PFSK-1 (cell line): ENCODE results near the gene FAM3C.

Experiments
- FOXP2 ChIP-seq: optimal IDR thresholded peaks from 2 replicates; pipeline ENCODE3; 2011; ENCODE audit warnings: borderline replicate concordance, control low read depth, inconsistent platforms; ENCODE audit not compliant: insufficient read depth; ENCODE audit errors: extremely low read length, extremely low read depth
- POLR2AphosphoS5 ChIP-seq: IDR thresholded peaks from 2 replicates; pipeline ENCODE4 v1.6.1; 2012; ENCODE audit warnings: low read depth, mild to moderate bottlenecking, control low read depth, low read length, moderate library complexity
- SIN3A ChIP-seq: IDR thresholded peaks from 2 replicates; pipeline ENCODE4 v1.6.1; 2012; ENCODE audit warnings: mild to moderate bottlenecking, low read length, moderate library complexity, borderline replicate concordance; ENCODE audit not compliant: insufficient read depth
- TAF1 ChIP-seq: IDR thresholded peaks from 2 replicates; pipeline ENCODE4 v1.6.1; 2012; ENCODE audit warnings: low read length, control low read depth, borderline replicate concordance; ENCODE audit not compliant: insufficient read depth
- TF ChIP-seq, protein P1 (sequence below), 2 experiments: IDR thresholded peaks; 2 replicates each; pipeline versions ENCODE4 v1.6.1 to v1.8.0; 2011 to 2012; ENCODE audit warnings: low read depth in 2 of 2, low read length in 2 of 2, control low read depth in 1 of 2, inconsistent platforms in 1 of 2, mild to moderate bottlenecking in 1 of 2, moderate library complexity in 1 of 2; ENCODE audit not compliant: insufficient read depth in 1 of 2

Gene FAM3C

DNA sequence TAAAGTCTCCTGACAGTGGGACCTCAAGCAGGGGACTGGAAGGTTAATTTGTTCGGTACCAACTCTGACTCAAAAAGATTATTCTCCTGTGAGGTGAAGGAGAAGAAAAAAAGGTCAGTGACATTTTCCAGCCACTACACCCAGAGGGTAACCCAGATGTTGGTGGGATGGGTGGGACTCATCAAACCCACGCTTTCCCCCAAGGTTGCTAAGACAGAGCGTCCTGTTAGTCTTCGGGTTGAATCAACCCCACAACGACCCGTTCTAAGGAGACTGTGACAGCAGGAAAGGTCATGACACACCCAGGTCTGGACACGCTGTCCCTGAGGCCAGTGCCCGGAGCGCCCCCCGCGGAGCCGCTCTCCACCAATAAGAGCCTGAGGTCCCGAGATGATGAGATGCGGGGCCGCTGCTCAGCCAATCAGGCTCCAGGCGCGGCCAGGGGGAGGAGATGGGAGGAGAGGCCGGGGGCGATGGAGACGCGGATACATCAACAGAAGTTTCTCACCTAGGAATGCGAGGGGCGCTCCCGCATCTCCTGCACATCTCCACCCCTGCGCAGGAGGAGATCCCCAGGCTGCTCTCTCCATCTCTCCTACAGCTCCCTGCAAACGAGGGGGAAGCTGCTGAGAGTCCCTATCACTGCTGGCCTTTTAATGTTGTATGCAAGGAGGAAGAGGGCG lies 67.5 kb downstream of the FAM3C start, which contains the start of gene WNT16:
Gene WNT16, plus strand, starts transcription at position 493 of the 683 bp plus-strand sequence. CDS start 293 bp downstream, outside the sequence.
- TF ChIP-seq, protein P1, sequence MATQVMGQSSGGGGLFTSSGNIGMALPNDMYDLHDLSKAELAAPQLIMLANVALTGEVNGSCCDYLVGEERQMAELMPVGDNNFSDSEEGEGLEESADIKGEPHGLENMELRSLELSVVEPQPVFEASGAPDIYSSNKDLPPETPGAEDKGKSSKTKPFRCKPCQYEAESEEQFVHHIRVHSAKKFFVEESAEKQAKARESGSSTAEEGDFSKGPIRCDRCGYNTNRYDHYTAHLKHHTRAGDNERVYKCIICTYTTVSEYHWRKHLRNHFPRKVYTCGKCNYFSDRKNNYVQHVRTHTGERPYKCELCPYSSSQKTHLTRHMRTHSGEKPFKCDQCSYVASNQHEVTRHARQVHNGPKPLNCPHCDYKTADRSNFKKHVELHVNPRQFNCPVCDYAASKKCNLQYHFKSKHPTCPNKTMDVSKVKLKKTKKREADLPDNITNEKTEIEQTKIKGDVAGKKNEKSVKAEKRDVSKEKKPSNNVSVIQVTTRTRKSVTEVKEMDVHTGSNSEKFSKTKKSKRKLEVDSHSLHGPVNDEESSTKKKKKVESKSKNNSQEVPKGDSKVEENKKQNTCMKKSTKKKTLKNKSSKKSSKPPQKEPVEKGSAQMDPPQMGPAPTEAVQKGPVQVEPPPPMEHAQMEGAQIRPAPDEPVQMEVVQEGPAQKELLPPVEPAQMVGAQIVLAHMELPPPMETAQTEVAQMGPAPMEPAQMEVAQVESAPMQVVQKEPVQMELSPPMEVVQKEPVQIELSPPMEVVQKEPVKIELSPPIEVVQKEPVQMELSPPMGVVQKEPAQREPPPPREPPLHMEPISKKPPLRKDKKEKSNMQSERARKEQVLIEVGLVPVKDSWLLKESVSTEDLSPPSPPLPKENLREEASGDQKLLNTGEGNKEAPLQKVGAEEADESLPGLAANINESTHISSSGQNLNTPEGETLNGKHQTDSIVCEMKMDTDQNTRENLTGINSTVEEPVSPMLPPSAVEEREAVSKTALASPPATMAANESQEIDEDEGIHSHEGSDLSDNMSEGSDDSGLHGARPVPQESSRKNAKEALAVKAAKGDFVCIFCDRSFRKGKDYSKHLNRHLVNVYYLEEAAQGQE (IDR thresholded peaks at IDR 0.05; ENCODE audit: insufficient read depth in 1 of 2, low read depth in 2 of 2, low read length in 2 of 2) = no peak
- TF ChIP-seq POLR2AphosphoS5 (no peak), TAF1 (no peak), SIN3A (no peak), FOXP2 (no peak)

DNA sequence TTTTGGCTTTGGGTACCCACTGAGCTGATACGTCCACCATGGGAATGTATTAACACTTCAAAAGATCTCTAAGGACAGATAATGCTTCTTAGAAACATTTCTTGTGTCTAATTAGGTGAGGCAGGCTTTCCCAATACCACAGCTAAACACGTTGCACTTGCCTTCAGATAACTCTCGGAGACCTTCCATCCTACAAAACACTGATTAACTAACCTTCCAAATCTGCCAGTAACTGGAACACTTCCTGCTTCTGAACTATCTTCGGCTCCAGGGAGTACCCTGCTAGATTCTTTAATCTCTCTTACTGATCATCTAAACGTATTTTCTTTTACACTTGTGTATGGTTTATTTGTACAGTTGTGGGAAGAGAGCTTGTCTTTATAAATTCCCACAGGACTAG lies 68.4 kb downstream of the FAM3C start:
- TF ChIP-seq FOXP2 (no peak), TAF1 (no peak), SIN3A (no peak), POLR2AphosphoS5 (no peak)
- TF ChIP-seq, protein P1 (IDR thresholded peaks at IDR 0.05; ENCODE audit: insufficient read depth in 1 of 2, low read depth in 2 of 2, low read length in 2 of 2) = no peak

DNA sequence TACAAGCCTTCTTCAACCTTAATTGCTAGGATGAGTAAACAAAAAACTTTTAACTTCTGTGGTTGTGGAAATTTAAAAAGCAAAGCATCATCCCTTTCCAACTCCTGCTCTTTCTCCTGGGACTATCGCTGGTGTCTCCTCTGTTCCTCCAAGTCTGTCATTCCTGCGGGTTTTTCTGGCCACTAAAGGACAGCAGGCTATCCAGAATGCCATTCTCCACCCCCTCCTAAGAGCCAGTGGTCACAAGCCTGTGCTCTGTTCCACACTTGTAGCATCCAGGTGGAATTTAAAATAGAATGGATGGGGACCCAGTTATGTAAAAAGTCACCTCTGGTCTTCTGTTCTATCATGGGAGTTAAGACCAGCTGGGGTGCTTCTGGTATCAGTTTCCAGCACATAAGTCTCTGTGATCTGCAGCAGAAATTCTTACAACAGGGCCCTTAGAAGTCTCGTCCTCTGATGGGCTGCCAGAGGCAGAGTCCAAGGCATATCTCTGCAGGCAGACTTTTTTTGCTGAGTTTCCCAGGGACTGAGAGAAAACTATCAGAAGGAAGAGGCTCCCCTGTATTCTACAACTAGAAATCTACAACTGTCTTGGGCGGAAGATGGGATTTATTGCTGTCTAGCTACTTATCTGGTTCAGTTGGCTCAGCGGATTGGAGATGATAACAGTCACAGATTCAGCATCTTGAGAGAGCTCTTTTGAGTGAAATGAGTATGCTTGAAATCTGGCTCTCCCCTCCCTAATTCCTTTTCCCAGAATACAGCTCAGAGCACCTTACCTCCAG lies 72.4 kb downstream of the FAM3C start:
- TF ChIP-seq SIN3A = no peak
- no peak for TF ChIP-seq FOXP2
- TF ChIP-seq, protein P1 (IDR thresholded peaks at IDR 0.05; ENCODE audit: insufficient read depth in 1 of 2, low read depth in 2 of 2, low read length in 2 of 2) = no peak
- TF ChIP-seq TAF1 = no peak
- TF ChIP-seq POLR2AphosphoS5 = no peak

DNA sequence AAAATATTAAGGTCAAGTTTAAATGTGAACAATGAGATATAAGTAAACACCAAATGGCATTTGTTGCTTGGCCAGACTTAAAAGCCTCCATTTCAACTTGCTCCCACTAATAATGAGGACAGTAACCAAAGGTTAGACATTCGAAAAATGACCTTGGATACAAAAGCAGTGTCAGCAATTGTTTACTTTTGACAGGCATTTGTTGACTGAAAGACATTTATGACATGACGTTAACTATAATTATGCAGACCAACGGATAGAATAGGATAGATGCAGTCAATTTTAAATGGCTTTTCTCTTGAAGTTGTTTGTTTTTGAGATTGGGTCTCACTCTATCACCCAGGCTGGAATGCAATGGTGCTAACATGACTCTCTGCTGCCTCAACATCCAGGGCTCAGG lies 73.6 kb downstream of the FAM3C start:
- TF ChIP-seq TAF1 (no peak), SIN3A (no peak), POLR2AphosphoS5 (no peak), FOXP2 (no peak)
- TF ChIP-seq, protein P1 (IDR thresholded peaks at IDR 0.05; ENCODE audit: insufficient read depth in 1 of 2, low read depth in 2 of 2, low read length in 2 of 2) = no peak
